IMR-90 (cell line): ENCODE data around the gene COL25A1. TPM values are rescaled to one million over a fixed set of nuclear protein-coding genes. Genes with fewer than 3 reads are reported as not detected.

Experiments used
- ATAC-seq: fragments of 200-7000 bp; cut with Tn5 transposase; 2 replicates; pipeline ENCODE4 v1.9.1; 2020; ENCODE audit warnings: low read depth, mild to moderate bottlenecking, moderate library complexity
- BruUV-seq: library from RNA; stranded (reverse); fragments of 400-500 nt; replicated peaks from 2 replicates; lab custom pipeline; 2021; lab: Mats Ljungman, UMichigan
- CTCF ChIA-PET: fragments of 300-600 bp; formaldehyde crosslinking; extraction: SDS; loops from one replicate; lab custom pipeline; 2021; ENCODE audit warnings: antibody characterized with exemption; lab: Yijun Ruan, JAX
- POLR2A ChIA-PET: fragments of 300-600 bp; sonication (Branson Sonifier 250); formaldehyde crosslinking; loops from one replicate; lab custom pipeline; 2022; ENCODE audit warnings: antibody characterized with exemption; ENCODE audit not compliant: unreplicated experiment; lab: Charles Lee
- DNase-seq: peaks from one replicate; pipeline ENCODE4 v3.0.0; 2013
- H2AFZ ChIP-seq: replicated peaks from 2 replicates; pipeline ENCODE3; 2013; ENCODE audit warnings: low read length, mild to moderate bottlenecking; ENCODE audit not compliant: poor library complexity
- H2AK5ac ChIP-seq: 2 replicates; pipeline ENCODE4 v1.6.1; 2013; ENCODE audit warnings: low read depth, low read length, inconsistent platforms
- H2AK9ac ChIP-seq: replicated peaks from 2 replicates; pipeline ENCODE3; 2013; ENCODE audit warnings: mild to moderate bottlenecking, low read depth, low read length, moderate library complexity; ENCODE audit not compliant: poor library complexity
- H2BK120ac ChIP-seq: 2 replicates; pipeline ENCODE4 v1.6.1; 2013; ENCODE audit warnings: low read depth, low read length, inconsistent platforms
- H2BK15ac ChIP-seq: 3 replicates; pipeline ENCODE4 v1.6.1; 2013; ENCODE audit warnings: low read depth, low read length, inconsistent platforms
- H2BK20ac ChIP-seq: 2 replicates; pipeline ENCODE4 v1.6.1; 2013; ENCODE audit warnings: low read depth, mild to moderate bottlenecking, inconsistent platforms, low read length, moderate library complexity
- H2BK5ac ChIP-seq: 2 replicates; pipeline ENCODE4 v1.6.1; 2013; ENCODE audit warnings: mild to moderate bottlenecking, low read depth, low read length, inconsistent platforms; ENCODE audit not compliant: poor library complexity, severe bottlenecking
- H3K14ac ChIP-seq: replicated peaks from 2 replicates; pipeline ENCODE4 v1.6.1; 2013; ENCODE audit warnings: low read depth, low read length, inconsistent platforms
- H3K18ac ChIP-seq: 2 replicates; pipeline ENCODE4 v1.6.1; 2013; ENCODE audit warnings: low read depth, low read length, control low read depth
- H3K23ac ChIP-seq: 2 replicates; pipeline ENCODE4 v1.6.1; 2013; ENCODE audit warnings: low read depth, low read length, inconsistent platforms
- H3K27ac ChIP-seq: 2 replicates; pipeline ENCODE4 v1.5.1; 2013; ENCODE audit warnings: mild to moderate bottlenecking, control low read depth, low read length; ENCODE audit not compliant: insufficient read depth
- H3K27me3 ChIP-seq: 2 replicates; pipeline ENCODE4 v1.6.1; 2013; ENCODE audit warnings: low read length; ENCODE audit not compliant: control insufficient read depth, insufficient read depth
- H3K36me3 ChIP-seq: 2 replicates; pipeline ENCODE4 v1.6.1; 2013; ENCODE audit warnings: low read length, mixed read lengths; ENCODE audit not compliant: control insufficient read depth, insufficient read depth
- H3K4ac ChIP-seq: 2 replicates; pipeline ENCODE4 v1.6.1; 2013; ENCODE audit warnings: low read depth, low read length, inconsistent platforms
- H3K4me1 ChIP-seq: 2 replicates; pipeline ENCODE4 v1.6.1; 2013; ENCODE audit warnings: low read length, mixed read lengths; ENCODE audit not compliant: control insufficient read depth, insufficient read depth
- H3K4me2 ChIP-seq: 2 replicates; pipeline ENCODE4 v1.6.1; 2013; ENCODE audit warnings: low read depth, mild to moderate bottlenecking, control low read depth, low read length, moderate library complexity
- H3K4me3 ChIP-seq: 2 replicates; pipeline ENCODE4 v1.5.1; 2013; ENCODE audit warnings: low read depth, mild to moderate bottlenecking, control low read depth, low read length, moderate library complexity; ENCODE audit not compliant: insufficient read depth
- H3K56ac ChIP-seq: 2 replicates; pipeline ENCODE4 v1.6.1; 2013; ENCODE audit warnings: low read length, inconsistent platforms; ENCODE audit not compliant: insufficient read depth; ENCODE audit errors: extremely low read depth
- H3K79me1 ChIP-seq, 2 experiments: 2 replicates each; pipeline ENCODE4 v1.6.1; 2013; ENCODE audit warnings: low read length in 2 of 2, inconsistent platforms in 1 of 2, low read depth in 1 of 2
- H3K9ac ChIP-seq: 2 replicates; pipeline ENCODE4 v1.6.1; 2013; ENCODE audit warnings: low read depth, low read length, control low read depth
- H3K9me1 ChIP-seq: 2 replicates; pipeline ENCODE4 v1.6.1; 2013; ENCODE audit warnings: low read length, inconsistent platforms; ENCODE audit not compliant: insufficient read depth
- H3K9me3 ChIP-seq: 2 replicates; pipeline ENCODE4 v1.6.1; 2013; ENCODE audit warnings: low read length; ENCODE audit not compliant: control insufficient read depth, insufficient read depth
- H4K20me1 ChIP-seq: 2 replicates; pipeline ENCODE4 v1.6.1; 2013; ENCODE audit warnings: low read length, inconsistent platforms; ENCODE audit not compliant: insufficient read depth
- H4K5ac ChIP-seq: 2 replicates; pipeline ENCODE4 v1.6.1; 2013; ENCODE audit warnings: mild to moderate bottlenecking, low read depth, low read length, control low read depth
- H4K8ac ChIP-seq, 2 experiments: 2 replicates each; pipeline ENCODE4 v1.6.1; 2013; ENCODE audit warnings: low read depth in 2 of 2, low read length in 2 of 2, control low read depth in 1 of 2, inconsistent platforms in 1 of 2
- H4K91ac ChIP-seq: 2 replicates; pipeline ENCODE4 v1.6.1; 2013; ENCODE audit warnings: low read depth, low read length, inconsistent platforms; ENCODE audit not compliant: insufficient read depth
- CHD1 ChIP-seq: IDR thresholded peaks from 2 replicates; pipeline ENCODE4 v1.6.1; 2012; ENCODE audit warnings: low read depth, low read length, improper control_type of control experiment
- NFE2L2 ChIP-seq: fragments of 150-350 bp; IDR thresholded peaks from 2 replicates; pipeline ENCODE4 v1.6.1; 2016; ENCODE audit warnings: low read depth, mild to moderate bottlenecking, low read length
- POLR2A ChIP-seq: IDR thresholded peaks from 2 replicates; pipeline ENCODE4 v1.6.1; 2012; ENCODE audit warnings: mild to moderate bottlenecking, low read depth, low read length
- SMC3 ChIP-seq: fragments of 150-350 bp; IDR thresholded peaks from 2 replicates; pipeline ENCODE4 v1.6.1; 2016; ENCODE audit warnings: low read depth, mild to moderate bottlenecking, antibody characterized with exemption, low read length, moderate library complexity
- WGBS, 2 experiments: methylation state at CpG; one replicate each; pipeline versions ENCODE4 v1.1.5 to v1.1.7; 2013; ENCODE audit warnings: missing lambda C conversion rate in 2 of 2; ENCODE audit not compliant: insufficient read length in 1 of 2; ENCODE audit errors: extremely low coverage in 2 of 2; 5-methylcytosine and 5-hydroxymethylcytosine counted together
- dilution Hi-C: fragments of 300-500 bp; cut with HindIII; formaldehyde crosslinking; loops from one replicate; pipeline ENCODE4 v1.14.3; 2018; ENCODE audit warnings: low sequenced_read_pairs; ENCODE audit not compliant: unreplicated experiment
- in situ Hi-C: fragments of 300-500 bp; cut with MboI; formaldehyde crosslinking; loops from 3 replicates; pipeline ENCODE4 v1.14.3; 2019; ENCODE audit warnings: low sequenced_read_pairs, inconsistent platforms, mixed read lengths
- intact Hi-C: fragments of 100-400 bp; cut with micrococcal nuclease; formaldehyde crosslinking; loops from 2 replicates; pipeline ENCODE4 v1.10.0; 2022
- polyA plus RNA-seq, 3 experiments: library from polyadenylated mRNA; depleted of rRNA; stranded (reverse); fragments of >200 nt; gene quantifications; 2 replicates each; pipeline ENCODE4 v1.2.3, GENCODE V29; 2012; ENCODE audit warnings: low replicate concordance in 1 of 3
- total RNA-seq: library from RNA; depleted of rRNA; stranded (reverse); fragments of >200 nt; gene quantifications from 2 replicates; pipeline ENCODE4 v1.2.3, GENCODE V29; 2012

Gene COL25A1
- total and polyA plus RNA-seq, 2 of the 4 experiments (the other 2 are of a cell fraction), result under 0.01 to 0.05 TPM

DNA sequence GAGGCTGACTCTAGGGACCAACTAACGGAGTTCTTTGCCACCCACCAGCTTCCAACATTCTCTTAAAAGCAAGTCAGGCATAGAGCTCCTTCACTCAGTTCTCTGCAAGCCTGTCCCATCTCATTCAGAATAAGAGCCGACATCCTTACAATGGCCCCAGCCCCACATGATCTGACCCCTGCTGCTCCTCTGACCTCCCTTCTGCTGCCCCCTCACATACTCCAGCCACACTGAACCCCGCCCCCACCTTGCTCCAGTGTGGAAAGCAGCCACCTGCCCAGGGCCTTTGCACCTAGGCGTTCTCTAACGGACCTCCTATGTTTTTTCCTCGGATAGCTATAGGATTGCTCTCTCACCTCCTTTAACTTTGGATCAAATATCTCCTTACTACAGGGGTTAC lies 396.5 kb downstream of the COL25A1 start:
- Histone ChIP-seq H3K36me3 (no peaks in the 10 kb centered on the region), H2BK120ac (no peak overlapping the region), H3K4me1 (no peaks in the 10 kb centered on the region), H3K4ac (no peak overlapping the region), H4K20me1 (no peaks in the 10 kb centered on the region), H4K8ac (no peak overlapping the region), H3K79me1 (no peaks in the 10 kb centered on the region), H3K14ac (no peak overlapping the region), H3K27ac (no peak overlapping the region), H4K91ac (no peak overlapping the region), H3K4me2 (no peak overlapping the region), H3K23ac (no peak overlapping the region), H2BK20ac (no peak overlapping the region), H2AK9ac (no peak overlapping the region), H3K9ac (no peak overlapping the region), H3K4me3 (no peak overlapping the region), H3K9me3 (no peaks in the 10 kb centered on the region), H3K56ac (no peak overlapping the region), H4K5ac (no peak overlapping the region), H2AK5ac (no peak overlapping the region), H2AFZ (no peak overlapping the region), H3K9me1 (no peaks in the 10 kb centered on the region), H3K27me3 (no peaks in the 10 kb centered on the region), H2BK15ac (no peak overlapping the region), H2BK5ac (no peak overlapping the region), H3K18ac (no peak overlapping the region)
- WGBS, 2 experiments, result 73% methylated on average over 3 of the region's 6 CpGs; no CpG with 5 or more reads in 1 of the 2 experiments
- ATAC-seq, result no peak
- intact Hi-C loops (no loop called here), dilution Hi-C loops (no loop called here), in situ Hi-C loops (no loop called here)
- no TSS peak for BruUV-seq
- ChIA-PET POLR2A (no interaction called here), CTCF (no interaction called here)
- TF ChIP-seq NFE2L2 (no peak), CHD1 (no peak), SMC3 (no peak), POLR2A (no peak)
- no peak for DNase-seq
